Measurements from ENCODE around the gene TMEM266.

The TMEM266 gene

GRCh38 chr15:76189106-76189505, 129.3 kb downstream of the TMEM266 start:
- no peak for DNase-seq

DNA sequence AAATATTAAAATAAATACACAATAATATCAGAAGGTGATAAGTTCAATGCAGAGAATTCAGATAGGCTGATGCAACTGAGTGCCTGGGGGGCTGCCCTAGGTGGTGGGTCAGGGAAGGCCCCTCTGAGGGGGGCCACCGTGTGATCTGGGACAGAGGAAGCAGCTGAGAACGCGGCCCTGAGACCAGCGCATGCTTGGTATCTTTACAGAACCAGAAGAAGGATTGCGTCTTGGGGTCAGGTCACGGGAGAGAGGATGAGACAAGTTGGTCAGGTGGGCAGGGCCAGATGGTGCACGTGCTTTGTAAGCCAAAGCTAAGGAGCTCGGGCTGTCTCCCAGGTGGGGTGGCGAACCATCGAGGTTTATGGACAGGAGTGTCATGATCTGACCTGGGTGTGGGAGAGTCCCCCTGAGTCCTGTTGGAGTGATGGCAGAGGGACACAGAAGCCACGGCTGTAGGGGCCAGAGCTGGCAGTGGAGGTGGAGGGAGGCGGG, 130.3 kb downstream of the TMEM266 start:
- no peak for DNase-seq

DNA sequence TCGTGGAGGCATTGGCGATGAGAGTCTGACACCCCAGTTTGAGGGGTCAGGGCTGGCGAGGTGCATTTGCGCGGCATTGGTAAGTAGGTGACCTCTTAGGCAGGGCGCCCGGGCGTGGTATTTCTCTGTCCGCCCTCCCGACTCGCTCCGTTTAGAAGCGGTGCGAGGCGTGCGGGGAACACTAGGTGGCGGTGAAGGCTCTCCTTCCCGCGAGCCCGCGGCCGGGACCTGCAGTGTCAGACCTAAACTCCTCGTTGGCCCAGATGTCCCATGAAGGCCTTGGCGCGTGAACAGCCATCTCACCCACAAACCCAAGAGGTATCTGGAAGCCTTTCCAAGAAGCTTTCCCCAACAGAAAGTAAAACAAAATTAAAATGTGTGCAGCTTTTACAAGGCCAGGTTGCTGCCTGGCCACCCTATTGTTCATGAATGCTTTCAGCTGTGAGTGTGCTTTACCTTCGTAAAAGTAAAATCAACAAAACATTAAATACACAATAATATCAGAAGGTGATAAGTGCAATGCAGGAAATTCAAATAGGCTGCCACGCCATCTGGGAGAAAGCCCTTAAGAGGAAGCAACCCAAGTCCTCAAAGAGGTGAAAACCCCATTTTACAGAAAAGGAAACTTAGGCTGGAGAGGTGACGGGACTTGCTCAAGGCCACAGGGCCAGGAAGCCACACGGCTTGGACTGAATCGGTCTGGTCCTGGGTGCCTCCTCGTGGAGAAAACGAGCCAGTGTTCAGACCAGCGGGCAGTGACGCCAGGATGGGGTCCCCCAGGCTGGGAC, 131.2 kb downstream of the TMEM266 start:
- peak; percentile 62 to 90 for DNase-seq

- no peak for DNase-seq
Measured at GRCh38 chr15:76191539-76192244, 131.9 kb downstream of the TMEM266 start.

DNA sequence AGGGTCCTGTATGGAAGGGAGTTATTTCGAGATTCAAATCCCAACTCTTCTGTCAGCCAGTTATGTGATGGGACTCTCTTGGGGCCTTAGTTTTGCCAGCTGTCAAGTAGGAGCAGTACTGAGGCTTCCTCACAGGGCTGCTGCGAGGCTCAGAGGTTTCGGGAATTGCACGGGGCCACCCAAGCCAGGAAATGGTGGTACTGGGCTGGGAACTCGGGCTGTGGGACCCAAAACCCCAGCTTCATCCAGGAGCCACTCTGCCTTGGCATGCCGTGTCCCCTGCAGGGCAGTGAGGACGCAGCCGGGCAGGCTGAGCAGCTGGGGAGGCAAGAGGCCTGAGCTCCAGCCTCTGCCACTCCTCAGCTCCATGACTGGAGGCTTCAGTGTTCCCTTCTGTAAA, 132.9 kb downstream of the TMEM266 start:
- DNase-seq, result no peak

DNA sequence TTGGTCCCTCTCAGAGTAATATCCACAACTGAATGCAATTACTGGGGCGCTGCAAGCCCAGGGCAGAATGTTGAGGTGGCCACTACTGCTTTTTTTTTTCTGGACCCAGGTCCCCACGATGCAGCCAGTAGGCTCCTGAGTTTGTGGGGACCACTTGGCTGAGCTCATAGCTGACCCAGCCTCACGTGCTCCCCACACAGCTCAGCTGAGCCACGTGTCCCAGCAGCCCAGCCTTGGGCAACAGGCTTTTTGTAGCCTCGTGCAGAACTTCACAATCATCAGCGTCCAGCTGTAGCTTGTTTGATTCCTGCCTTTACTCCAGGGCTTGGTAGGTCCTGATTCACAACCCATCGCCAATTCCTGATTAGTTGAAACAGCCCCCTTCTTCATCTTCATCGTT, 134.1 kb downstream of the TMEM266 start:
- no peak for DNase-seq

- DNase-seq, result no peak
Measured at GRCh38 chr15:76195506-76196268, 135.9 kb downstream of the TMEM266 start.

GRCh38 chr15:76196269-76197231, 136.8 kb downstream of the TMEM266 start:
- DNase-seq, result no peak

DNA sequence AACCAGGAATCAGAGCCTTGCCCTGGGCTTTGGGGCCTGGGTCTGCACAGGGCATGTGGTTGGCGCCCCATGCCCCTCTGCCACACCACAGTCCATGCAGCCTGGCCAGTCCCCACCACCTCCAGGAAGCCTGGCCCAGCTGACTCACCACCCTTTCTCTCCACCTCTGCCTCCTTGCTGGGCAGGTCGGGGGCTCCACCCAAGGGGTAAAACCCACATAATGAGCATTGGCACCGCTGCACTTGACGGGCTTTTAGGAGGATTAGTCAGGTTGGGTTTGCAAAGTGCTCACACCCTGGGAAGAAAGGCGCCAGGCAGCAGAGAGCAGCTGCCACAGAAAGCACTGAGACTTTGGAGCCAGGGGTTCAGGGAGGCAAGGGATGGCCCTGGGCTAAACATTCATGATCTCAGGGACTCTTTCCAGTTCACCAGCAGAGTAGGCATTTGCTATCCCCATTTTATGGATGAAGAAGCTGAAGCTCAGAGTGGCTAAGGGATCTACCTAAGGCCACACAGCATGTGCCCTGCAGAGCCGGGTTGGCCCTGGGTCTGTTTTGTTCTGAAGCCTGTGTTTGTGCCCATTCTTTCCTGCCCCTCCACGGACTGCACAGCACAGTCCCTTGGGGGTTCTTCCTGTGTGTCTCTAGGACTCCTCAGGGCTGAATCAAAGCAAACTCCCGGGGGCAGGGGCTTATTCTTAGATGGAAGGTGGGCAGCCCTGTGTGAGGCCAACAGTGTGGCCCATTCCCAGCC, 138.1 kb downstream of the TMEM266 start:
- no peak for DNase-seq

- no peak for DNase-seq
Measured at GRCh38 chr15:76198456-76199105, 138.8 kb downstream of the TMEM266 start.

- DNase-seq, result no peak
Measured at GRCh38 chr15:76199106-76200082, 139.6 kb downstream of the TMEM266 start.

- no peak for DNase-seq
Measured at GRCh38 chr15:76200083-76200465, 140.3 kb downstream of the TMEM266 start.

GRCh38 chr15:76200641-76201105, 140.9 kb downstream of the TMEM266 start:
- no peak for DNase-seq

DNA sequence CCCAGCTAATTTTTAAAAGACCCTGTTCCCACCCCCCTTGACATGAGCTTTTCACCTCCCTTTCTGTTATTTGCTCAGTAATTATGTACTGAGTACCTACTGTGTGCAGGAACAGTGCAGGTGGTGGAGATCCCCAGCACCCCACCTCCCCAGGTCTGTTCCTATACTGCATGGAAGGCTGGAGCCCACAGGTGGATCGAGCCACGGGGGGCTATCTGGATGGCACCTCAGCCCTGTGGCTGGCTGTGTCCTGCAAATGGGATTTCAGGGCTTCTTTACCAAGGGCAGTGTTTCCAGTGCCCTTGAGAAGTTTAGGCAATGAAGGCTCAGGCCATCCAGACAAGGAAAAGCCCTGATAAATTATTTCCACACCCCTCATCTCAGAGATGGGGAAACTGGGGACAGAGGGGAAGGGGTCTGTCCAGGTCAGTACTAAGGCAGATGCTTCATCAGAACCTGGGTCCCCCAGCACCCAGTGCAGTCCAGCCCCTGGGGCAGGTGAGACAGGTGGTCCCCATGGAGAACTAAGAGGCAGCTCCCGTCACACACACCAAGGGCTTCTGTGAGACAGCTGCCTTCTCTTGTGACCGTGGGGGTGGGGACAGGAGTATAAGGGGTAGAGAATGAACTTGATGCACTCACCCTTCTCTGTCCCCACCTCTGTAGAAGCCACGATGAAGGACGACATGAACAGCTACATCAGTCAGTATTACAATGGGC, 141.9 kb downstream of the TMEM266 start:
- no peak for DNase-seq

GRCh38 chr15:76203346-76204108, 143.7 kb downstream of the TMEM266 start:
- no peak for DNase-seq

DNA sequence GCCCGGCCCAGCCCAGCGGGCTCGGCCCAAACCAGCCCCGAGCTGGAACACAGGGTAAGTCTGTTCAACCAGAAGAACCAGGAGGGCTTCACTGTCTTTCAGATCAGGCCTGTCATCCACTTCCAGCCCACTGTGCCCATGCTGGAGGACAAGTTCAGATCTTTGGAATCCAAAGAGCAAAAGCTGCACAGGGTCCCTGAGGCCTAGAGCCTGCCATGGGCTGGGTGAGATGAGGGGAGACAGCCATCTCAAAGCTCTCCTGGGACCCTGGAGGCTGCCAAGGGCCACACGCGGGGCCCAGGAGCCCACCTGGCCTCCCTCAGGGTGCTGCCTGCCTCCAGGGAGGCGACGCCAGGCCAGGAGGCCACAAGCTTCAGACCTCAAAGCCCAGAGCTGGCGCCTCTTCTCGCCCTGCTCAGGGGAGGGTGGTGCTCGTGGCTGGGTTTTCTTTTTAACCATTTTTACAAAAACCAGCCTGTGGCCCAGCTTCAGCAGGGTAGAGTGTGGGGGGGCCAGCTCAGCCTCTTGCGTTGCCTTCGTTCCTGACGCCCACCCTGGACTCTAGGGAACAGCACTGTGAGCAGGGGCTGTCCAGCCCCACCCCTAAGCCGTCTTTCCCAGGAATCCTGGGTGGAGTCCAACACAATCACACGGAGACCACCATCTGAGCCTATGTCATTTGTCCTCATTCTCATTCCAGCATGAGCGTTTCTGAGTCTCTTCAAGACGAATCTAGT, 144.5 kb downstream of the TMEM266 start:
- DNase-seq, result no peak

DNA sequence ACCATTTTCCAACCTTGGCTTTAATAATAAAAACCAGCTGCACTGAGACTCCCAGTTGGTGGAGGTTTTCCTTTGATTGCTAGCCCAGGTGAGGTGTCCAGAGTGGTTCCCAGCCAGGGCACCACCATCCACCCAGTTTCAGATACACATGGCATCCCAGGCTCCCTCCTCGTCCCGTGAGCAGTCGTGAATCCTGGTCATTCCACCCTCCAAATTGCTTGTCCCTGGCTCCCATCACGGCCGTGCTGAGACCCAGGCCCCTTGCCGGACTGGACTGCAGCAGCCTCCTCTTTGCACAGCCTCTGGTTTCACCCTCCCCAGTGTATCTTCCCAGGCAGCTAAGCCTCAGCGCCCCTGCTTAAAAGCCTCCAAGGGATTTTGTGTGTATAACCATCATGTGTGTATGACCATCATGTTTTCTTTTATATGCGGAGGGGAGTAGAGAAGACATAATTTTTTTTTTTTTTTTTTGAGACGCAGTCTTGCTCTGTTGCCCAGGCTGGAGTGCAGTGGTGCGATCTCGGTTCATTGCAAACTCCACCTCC, 145.2 kb downstream of the TMEM266 start:
- DNase-seq, result no peak

All from NCI-H526 (cell line).